DMS79 (cell line): ENCODE results near the gene LCE1F.

Experiments used
- DNase-seq: peaks from one replicate; lab custom pipeline; 2025; lab: John Stamatoyannopoulos, UW

LCE1F gene

DNA sequence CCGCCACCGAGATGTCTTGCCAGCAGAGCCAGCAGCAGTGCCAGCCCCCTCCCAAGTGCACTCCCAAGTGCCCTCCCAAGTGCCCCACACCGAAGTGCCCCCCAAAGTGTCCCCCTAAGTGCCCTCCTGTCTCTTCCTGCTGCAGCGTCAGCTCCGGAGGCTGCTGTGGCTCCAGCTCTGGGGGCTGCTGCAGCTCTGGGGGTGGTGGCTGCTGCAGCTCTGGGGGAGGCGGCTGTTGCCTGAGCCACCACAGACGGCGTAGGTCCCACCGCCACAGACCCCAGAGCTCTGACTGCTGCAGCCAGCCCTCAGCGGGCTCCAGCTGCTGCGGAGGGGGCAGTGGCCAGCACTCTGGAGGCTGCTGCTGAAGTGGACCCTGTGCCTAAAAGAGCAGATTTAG lies 1.4 kb downstream of the LCE1F start:
- no peak for DNase-seq

DNA sequence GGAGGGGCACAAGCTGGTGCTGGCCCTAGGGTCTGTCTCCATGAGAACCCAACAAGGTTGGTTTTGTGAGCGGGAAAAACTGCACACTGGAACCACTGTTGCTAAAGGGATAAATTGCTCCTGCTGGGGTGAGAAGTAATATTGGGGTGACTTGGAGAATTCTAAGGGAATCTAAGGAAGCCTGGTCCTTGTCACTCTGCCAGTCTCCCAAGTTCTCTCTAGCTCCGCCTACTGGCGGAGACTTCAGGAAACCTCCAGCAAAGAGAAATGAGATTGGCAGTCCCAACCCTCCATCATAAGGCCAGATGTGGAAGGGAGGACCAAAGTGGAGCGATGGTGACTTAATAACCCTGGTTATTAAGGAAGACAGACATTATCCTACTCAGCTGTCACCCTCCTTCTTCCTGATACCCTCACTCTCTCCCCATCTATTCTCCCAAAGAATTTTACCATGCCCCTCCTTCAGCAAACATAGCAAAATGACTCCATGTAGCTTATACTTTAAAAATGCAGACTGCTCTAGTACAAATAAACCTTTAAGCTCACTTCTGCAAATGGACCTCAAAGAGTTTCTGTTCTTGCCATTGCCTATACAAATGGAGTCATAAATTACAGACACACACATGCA lies 2.7 kb downstream of the LCE1F start:
- DNase-seq: no peak

DNA sequence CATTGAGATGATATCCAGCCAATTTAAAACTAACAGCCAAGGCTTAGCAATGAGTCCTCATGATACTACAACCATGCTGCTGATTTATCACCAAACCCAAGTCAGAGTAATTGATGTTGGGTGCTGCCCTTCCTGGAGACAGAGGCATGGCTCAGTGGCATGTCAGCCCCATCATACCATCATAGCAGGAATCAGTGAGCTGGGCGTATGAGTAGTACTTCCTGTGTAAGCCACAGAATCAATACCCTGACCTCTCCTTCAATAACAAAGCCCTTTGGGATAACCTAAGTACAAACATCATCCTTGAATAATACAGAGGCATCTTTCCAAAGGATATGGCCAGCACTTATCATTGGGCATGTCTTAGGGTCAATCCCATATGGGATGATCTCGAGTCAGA lies 8.2 kb downstream of the LCE1F start:
- DNase-seq: no peak

DNA sequence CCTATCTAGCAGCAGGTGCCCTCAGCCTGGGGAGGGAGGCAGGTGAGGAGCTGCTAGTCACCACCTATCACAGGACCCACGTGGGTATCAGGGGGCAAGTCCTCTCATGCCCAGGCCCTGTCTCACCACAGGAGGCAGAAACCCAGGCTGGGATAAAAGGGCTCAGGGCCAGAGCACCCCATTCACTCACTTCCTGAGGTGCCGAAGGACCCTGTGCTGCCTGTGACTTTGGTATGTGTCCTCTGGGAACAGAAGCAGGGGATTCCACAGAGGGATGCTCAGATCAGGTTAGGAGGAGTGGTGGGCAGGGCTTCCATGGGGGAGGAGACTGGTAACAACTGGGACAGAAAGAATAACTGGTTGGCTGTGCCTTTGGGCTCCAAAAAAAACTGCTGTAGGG lies 11.1 kb downstream of the LCE1F start, which contains the start of gene LCE1E:
TSS of gene LCE1E (plus strand) at position 181 of the 400 bp plus-strand sequence. CDS start 1,043 bp downstream, outside the sequence.
- no peak for DNase-seq

DNA sequence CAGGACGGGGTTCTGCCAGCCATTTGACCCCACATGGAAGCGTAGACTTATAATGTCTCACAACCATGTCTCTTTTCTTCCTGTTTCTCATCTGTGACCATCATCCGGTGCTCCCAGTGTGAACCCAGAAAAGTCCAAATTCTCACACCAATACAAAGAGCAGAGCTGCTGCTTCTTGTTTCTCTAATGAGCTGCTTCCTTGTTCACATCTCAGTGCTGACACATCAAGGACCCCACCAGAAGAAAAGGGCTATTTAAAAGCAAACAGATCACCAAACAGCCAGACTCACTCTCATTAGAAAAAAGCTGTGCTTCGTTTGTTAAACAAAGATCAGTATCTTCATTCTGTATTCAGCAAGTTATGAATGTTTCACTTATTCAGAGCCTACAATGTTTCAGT lies 20.7 kb downstream of the LCE1F start:
- no peak for DNase-seq

DNA sequence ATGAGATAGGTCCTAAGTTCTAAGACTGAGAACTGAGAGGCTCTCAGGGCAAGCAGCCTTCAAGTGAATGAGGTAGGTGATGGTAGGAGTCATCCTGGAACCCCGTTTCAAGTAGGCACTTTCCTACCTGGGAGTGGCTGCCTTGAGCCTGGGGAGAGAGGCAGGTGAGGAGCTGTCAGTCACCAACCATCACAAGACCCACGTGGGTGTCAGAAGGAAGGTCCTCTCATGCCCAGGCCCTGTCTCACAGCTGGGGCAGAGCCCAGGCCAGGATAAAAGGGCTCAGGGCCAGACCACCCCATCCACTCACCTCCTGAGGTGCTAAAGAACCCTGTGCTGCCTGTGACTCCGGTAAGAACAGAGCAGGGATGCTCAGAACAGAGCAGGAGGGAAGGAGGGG lies 21.5 kb downstream of the LCE1F start, which contains the start of gene LCE1D:
TSS of gene LCE1D (plus strand) at position 301 of the 400 bp plus-strand sequence. CDS start 1,074 bp downstream, outside the sequence.
- no peak for DNase-seq

DNA sequence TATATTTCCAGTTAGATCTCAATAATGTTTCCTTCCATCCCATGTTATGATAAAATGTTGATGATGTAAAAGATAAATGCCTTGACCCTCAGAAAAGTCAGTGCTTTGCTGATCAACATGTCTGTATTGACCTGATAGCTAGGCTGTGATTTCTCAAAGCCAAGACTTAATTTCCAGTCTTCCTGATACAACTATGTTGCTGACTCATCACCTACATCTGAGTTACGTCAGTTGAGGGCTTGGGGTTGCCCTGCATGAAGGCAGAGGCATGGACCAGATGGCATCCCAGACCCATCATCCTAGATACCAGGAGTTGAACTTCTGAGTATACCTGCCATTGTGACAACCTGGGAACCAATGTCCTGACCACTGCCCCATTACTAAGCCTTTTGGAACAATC lies 26.4 kb downstream of the LCE1F start:
- no peak for DNase-seq

DNA sequence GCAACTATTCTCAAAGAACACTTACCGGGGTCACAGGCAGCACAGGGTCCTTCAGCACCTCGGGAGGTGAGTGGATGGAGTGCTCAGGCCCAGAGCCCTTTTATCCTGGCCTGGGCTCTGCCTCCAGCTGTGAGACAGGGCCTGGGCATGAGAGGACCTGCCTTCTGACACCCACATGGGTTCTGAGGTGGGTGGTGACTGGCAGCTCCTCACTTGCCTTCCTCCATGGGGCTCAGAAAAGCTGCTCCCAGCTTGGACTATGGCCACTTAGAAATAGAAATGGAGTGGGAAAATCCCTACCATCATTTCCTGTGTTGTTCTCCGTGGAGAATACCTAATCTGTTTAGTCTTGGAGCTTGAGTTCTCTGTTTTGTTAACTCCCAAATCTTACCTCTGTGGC lies 31.6 kb downstream of the LCE1F start, which contains the start of gene LCE1C:
TSS of gene LCE1C (minus strand) at position 76 of the 400 bp plus-strand sequence. CDS start 1,173 bp downstream, outside the sequence.
- no peak for DNase-seq

DNA sequence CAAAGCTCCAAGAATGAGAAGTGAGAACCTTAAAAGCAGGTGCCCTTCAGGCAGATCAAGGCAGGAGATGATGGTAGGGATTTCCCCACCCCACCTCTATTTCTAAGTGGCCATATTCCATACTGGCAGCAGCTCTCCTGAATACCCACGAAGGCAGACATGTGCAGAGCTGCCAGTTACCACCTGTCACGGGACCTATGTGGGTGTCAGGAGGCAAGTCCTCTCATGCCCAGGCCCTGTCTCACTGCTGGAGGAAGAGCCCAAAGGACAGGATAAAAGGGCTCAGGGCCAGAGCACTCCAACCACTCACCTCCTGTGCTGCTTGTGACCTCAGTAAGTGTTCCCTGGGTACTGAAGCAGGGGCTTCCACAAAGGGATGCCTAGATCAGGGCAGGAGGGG lies 36.1 kb downstream of the LCE1F start:
- DNase-seq: no peak

DNA sequence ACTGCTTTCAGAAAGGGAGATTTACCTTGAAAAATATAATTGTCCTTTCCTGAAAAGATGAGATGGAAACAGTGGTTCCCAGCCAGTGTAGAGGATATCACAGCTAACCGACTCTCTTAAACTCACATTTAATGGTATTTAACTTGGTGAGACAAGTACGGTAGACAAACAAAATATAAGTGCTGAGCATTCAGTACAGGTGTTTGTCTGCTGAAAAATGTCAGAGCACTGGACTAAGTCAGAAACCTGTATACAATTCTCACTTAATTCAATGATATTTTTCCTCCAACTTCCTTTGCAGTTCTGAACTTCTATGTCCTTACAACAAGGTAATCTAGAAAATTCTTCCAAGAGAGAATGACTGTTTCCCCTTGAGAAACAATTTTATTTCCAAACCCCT lies 36.7 kb downstream of the LCE1F start, which contains the start of gene LCE1B:
TSS of gene LCE1B (plus strand) at position 301 of the 400 bp plus-strand sequence. CDS start 476 bp downstream, outside the sequence.
- DNase-seq: no peak

DNA sequence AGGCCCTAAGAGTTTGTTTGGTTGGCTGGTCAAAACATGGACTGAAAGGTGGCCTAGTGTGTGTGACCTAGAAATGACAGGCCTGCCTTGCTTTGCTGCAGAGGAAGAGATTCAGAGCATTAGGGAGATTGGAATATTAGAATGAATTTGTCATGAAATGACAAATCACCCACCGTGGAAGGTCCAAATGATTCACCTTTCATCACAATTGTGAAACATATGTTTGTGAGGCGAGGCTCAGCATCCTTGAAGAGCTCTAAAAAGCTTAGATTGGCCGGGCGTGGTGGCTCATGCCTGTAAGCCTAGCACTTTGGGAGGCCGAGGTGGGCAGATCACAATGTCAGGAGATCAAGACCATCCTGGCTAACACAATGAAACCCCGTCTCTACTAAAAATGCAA lies 42.4 kb downstream of the LCE1F start:
- DNase-seq: no peak

DNA sequence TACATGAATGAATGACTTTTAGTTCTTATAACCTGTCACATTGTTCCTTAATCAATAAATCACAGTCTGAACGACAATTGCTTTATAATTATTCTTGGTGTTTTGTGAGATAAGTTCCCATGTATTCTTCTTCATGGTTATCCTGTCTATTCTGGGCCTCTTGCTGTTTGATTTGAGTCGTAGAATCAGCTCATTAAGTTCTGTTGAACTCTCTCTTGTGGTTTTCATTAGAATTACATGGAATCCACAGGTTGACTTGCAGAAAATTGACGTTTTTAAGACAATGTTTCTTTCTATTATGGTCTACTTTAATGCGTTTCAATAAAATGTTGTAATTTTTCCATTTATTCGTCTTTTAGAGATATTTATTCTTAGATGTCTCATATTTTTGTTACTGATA lies 48.4 kb downstream of the LCE1F start:
- no peak for DNase-seq

DNA sequence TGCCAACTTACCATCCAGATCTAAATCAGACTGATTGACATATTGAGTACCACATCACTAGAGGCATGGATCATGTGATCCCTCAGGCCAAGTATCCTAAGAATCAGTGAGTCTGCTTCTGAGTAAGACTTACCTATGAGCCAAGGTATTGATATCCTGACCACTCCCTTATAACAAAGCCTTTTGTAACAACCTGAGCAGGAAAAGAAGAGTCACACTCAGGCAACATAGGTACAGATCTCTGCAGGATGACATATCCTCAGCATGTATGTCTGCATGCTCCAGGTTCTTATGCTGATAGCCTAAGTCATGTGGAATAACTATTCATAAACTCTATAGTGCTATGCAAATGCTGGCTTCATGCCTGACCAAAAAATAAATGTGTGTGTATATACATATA lies 50.0 kb downstream of the LCE1F start:
- DNase-seq: no peak
